Measurements from ENCODE around the gene OCIAD1. TPM values are rescaled to one million over a fixed set of nuclear protein-coding genes. Genes with fewer than 3 reads are reported as not detected.
"Not testable (repeated sequence)": the region's sequence is repeated elsewhere in the genome, so short reads cannot be mapped to it uniquely, and the experiment has no call there.

OCIAD1 gene
- total RNA-seq, 2 experiments from 2014 or later = 93.6 to 120 TPM

- Mint-ChIP-seq H3K36me3 (ENCODE audit: low read depth) (peaks cover 2% of the 10 kb centered on the region), H3K27ac (no peak overlapping the region), H3K4me3 (no peak overlapping the region), H3K9me3 (peaks cover 4% of the 10 kb centered on the region), H3K4me1 (no peaks in the 10 kb centered on the region), H3K27me3 (peaks cover 2% of the 10 kb centered on the region)
- DNase-seq = no peak
- POLR2A ChIA-PET = no interaction called here
- CTCF ChIA-PET = no interaction called here
These were observed 47.1 kb downstream of the OCIAD1 start for GRCh38 chr4:48877827-48878535.

DNA sequence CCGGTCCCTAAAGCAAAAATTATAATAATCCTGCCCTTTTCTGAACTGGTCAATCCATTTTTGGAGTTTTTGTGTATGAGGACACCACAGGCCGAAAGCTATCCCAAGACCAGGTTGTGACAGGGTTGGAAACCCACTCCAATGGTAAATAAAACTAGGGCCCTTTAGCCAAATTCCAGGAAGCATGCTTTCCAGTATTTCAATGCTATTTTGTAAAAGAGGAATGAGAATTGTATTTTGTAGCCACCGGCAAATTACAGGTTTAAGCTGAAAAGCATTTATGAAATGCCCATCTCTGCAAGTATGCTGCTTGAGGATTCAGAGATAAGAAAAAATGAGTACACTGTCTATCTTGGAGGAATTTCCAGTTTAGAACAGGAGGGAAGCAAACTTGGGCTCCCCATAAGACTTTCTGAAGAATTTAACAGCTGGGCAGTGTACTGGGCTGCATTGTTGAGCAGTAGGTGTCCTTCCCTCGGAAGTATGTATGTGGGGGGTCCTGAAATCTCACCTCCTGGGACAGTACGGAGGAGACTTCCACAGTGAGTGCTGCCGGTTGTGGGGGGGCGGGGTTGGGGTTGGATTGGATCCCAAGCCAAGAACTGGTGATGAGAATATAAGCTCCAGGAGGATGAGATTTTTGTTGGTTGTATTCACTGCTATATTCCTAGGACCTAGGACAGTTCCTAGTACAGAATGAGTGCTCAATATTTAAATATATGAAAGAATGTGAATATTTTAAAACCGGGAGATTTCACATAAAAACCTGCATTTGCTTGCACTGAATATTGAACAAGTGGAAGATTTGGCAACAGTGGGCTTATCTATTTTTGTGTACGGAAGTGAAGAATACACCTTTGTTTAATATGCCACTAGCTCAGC lies 48.9 kb downstream of the OCIAD1 start:
- Mint-ChIP-seq H3K4me1 (no peaks in the 10 kb centered on the region), H3K9me3 (peaks cover under 1% of the 10 kb centered on the region), H3K4me3 (no peak overlapping the region), H3K36me3 (ENCODE audit: low read depth) (peaks cover 5% of the 10 kb centered on the region), H3K27me3 (peaks cover 2% of the 10 kb centered on the region), H3K27ac (no peak overlapping the region)
- CTCF ChIA-PET = no interaction called here
- POLR2A ChIA-PET = no interaction called here
- DNase-seq = no peak

DNA sequence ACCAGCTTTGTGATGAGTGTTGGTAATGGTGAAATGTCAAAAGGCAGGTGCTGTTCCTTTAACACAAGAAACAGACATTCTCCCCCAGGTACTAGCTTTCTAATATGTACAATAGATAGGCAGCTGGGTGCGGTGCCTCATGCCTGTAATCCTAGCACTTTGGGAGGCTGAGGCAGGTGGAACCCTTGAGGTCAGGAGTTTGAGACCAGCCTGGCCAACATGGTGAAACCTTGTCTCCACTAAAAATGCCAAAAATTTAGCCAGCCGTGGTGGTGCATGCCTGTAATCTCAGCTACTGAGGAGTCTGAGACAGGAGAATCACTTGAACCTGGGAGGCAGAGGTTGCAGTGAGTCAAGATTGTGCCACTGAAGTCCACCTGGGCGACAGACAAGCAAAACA lies 50.8 kb downstream of the OCIAD1 start:
- CTCF ChIA-PET; H3K4me3 Mint-ChIP-seq; H3K9me3 Mint-ChIP-seq; H3K36me3 Mint-ChIP-seq (ENCODE audit: low read depth); H3K4me1 Mint-ChIP-seq; H3K27ac Mint-ChIP-seq; POLR2A ChIA-PET; DNase-seq; H3K27me3 Mint-ChIP-seq: not testable (repeated sequence)

DNA sequence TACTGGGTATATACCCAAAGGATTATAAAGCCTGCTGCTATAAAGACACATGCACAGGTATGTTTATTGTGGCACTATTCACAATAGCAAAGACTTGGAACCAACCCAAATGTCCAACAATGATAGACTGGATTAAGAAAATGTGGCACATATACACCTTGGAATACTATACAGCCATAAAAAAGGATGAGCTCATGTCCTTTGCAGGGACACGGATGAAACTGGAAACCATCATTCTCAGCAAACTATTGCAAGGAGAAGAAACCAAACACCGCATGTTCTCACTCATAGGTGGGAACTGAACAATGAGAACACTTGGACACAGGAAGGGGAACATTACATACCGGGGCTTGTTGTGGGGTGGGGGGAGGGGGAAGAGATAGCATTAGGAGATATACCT lies 58.9 kb downstream of the OCIAD1 start:
- DNase-seq, H3K27me3 Mint-ChIP-seq, H3K4me3 Mint-ChIP-seq, H3K4me1 Mint-ChIP-seq, CTCF ChIA-PET, POLR2A ChIA-PET, H3K27ac Mint-ChIP-seq: not testable (repeated sequence)
- H3K9me3 Mint-ChIP-seq = peaks cover 19% of the 10 kb centered on the region
- peaks cover 63% of the 10 kb centered on the region for H3K36me3 Mint-ChIP-seq (ENCODE audit: low read depth)

DNA sequence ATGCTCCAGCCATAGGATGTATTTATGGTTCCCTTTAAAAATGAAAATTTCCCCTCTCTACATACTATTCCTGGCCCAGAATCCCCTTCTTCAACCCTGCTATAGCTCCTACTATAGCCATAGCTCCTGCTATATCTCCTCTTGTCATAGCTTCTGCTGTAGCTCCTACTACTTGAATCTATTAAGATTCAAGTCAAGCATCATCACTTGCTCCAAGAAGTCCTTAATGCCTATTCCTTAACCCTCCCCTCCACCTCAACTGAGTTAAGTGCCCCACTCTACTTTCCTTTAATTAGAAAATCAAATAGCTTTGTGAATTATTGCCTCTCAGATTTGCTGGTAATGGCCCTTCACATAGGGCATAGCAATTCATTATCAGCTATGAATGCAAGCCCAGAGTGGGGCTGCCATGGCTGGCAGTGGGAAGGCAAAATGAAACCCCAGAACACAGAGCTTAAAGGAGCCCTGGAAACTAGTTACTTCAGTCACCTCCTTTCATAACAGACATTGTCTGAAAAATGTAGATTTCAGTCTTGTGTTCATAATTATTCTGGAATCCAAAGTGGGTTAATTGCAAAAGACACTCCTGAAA lies 60.2 kb downstream of the OCIAD1 start:
- H3K4me3 Mint-ChIP-seq = no peak overlapping the region
- peaks cover 76% of the 10 kb centered on the region for H3K36me3 Mint-ChIP-seq (ENCODE audit: low read depth)
- H3K4me1 Mint-ChIP-seq = peaks cover 4% of the 10 kb centered on the region
- CTCF ChIA-PET = interaction anchor here (1.2 kb wide), 1 partner anchor 15 kb away, joined by 3 read pairs; no protein-coding TSS in a partner anchor
- POLR2A ChIA-PET = no interaction called here
- H3K27me3 Mint-ChIP-seq = no peaks in the 10 kb centered on the region
- no peak overlapping the region for H3K27ac Mint-ChIP-seq
- no peak for DNase-seq
- H3K9me3 Mint-ChIP-seq = peaks cover 19% of the 10 kb centered on the region

GRCh38 chr4:48896845-48897244 lies 66.0 kb downstream of the OCIAD1 start:
- peaks cover 35% of the 10 kb centered on the region for H3K4me1 Mint-ChIP-seq
- H3K36me3 Mint-ChIP-seq (ENCODE audit: low read depth) = peaks cover 85% of the 10 kb centered on the region
- H3K4me3 Mint-ChIP-seq = no peak overlapping the region
- ChIA-PET CTCF (no interaction called here), POLR2A (no interaction called here)
- DNase-seq = no peak
- no peaks in the 10 kb centered on the region for H3K9me3 Mint-ChIP-seq
- H3K27ac Mint-ChIP-seq = no peak overlapping the region
- H3K27me3 Mint-ChIP-seq = no peaks in the 10 kb centered on the region

GRCh38 chr4:48898733-48899431 lies 68.0 kb downstream of the OCIAD1 start:
- H3K9me3 Mint-ChIP-seq = no peaks in the 10 kb centered on the region
- POLR2A ChIA-PET = no interaction called here

GRCh38 chr4:48899432-48899749 lies 68.5 kb downstream of the OCIAD1 start:
- H3K4me3 Mint-ChIP-seq = no peak overlapping the region
- H3K27ac Mint-ChIP-seq = peak overlapping the region; percentile 44
- peaks cover 47% of the 10 kb centered on the region for H3K4me1 Mint-ChIP-seq
- no peaks in the 10 kb centered on the region for H3K27me3 Mint-ChIP-seq
- H3K9me3 Mint-ChIP-seq = no peaks in the 10 kb centered on the region
- ChIA-PET CTCF (no interaction called here), POLR2A (no interaction called here)
- DNase-seq = no peak
- H3K36me3 Mint-ChIP-seq (ENCODE audit: low read depth) = peaks cover 81% of the 10 kb centered on the region

More at GRCh38 chr4:48898733-48899431, 68.0 kb downstream of the OCIAD1 start:
- H3K4me1 Mint-ChIP-seq = peaks cover 46% of the 10 kb centered on the region
- H3K27me3 Mint-ChIP-seq = no peaks in the 10 kb centered on the region
- DNase-seq = no peak
- H3K27ac Mint-ChIP-seq = peak overlapping the region; percentile 44
- H3K36me3 Mint-ChIP-seq (ENCODE audit: low read depth) = peaks cover 82% of the 10 kb centered on the region
- no peak overlapping the region for H3K4me3 Mint-ChIP-seq
- CTCF ChIA-PET = interaction anchor here (0.8 kb wide), 1 partner anchor 39 kb away, joined by 3 read pairs; no protein-coding TSS in a partner anchor

DNA sequence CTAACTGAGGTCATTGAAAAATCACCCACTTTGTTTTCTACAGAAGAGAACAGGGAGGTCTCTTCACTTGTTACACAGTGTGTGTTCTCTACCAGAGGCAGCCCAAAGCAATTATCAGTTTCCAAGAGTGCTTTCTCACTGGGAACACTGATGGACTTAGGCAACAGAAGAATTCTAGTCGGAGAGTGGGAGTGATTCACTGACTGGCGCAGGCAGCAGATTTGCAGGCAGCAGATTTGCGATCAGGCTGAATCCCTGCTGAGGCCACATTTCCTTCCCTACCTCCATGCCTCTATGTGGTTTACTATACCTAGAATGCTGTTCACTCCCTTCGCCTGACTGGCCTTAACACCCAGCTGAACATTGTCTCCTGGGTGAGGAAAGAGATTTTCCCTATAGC lies 69.1 kb downstream of the OCIAD1 start:
- no peaks in the 10 kb centered on the region for H3K27me3 Mint-ChIP-seq
- H3K9me3 Mint-ChIP-seq = no peaks in the 10 kb centered on the region
- H3K27ac Mint-ChIP-seq = peak overlapping the region; percentile 39
- peaks cover 82% of the 10 kb centered on the region for H3K36me3 Mint-ChIP-seq (ENCODE audit: low read depth)
- POLR2A ChIA-PET = no interaction called here
- H3K4me3 Mint-ChIP-seq = no peak overlapping the region
- no peak for DNase-seq
- CTCF ChIA-PET = interaction anchor here (0.5 to 0.7 kb wide), 2 partner anchors 15 to 343 kb away, joined by 4 to 5 read pairs; no protein-coding TSS in a partner anchor
- H3K4me1 Mint-ChIP-seq = peaks cover 50% of the 10 kb centered on the region

DNA sequence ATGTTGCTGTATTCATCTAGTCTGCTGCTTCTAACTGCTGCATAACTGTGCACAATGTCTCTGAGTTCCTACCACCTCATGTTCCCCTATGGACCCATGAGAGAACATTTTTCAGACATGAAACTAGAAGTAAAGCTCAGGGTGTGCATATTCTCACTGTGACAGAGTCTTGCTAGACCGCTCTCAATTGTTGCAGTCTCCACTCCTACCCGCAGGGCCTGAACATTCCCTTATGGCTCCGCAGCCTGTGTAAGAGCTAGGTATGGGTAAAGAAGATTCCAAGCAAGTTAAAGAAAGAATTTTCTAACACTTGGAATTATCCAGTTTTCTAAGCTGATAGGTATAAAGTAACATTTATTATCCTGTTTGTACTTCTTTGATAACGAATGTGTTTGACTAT lies 70.3 kb downstream of the OCIAD1 start:
- Mint-ChIP-seq H3K4me1 (peaks cover 58% of the 10 kb centered on the region), H3K4me3 (no peak overlapping the region)
- CTCF ChIA-PET = no interaction called here

DNA sequence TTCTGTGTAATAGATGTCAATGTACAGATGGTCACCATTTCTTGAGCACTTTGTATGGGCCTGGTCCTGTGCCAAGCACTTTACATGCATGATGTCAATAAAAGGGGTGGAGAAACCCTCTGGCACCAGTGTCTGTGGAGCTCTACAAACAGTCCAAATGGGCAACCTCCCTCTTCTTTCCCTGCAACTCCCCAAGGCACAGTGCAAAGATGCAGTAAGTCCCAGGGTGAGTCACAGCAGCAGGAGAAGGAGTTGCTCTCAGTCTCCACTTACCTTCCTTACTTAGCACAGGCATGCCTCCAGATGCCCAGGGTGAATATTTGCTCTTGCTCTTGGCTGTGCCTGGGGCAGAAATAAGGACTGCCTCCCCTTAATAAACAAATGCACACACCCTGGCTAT lies 71.4 kb downstream of the OCIAD1 start:
- H3K4me3 Mint-ChIP-seq = no peak overlapping the region
- no peak overlapping the region for H3K27ac Mint-ChIP-seq
- ChIA-PET CTCF (no interaction called here), POLR2A (no interaction called here)
- no peaks in the 10 kb centered on the region for H3K9me3 Mint-ChIP-seq
- H3K4me1 Mint-ChIP-seq = peaks cover 63% of the 10 kb centered on the region
- H3K36me3 Mint-ChIP-seq (ENCODE audit: low read depth) = peaks cover 70% of the 10 kb centered on the region
- DNase-seq = no peak
- H3K27me3 Mint-ChIP-seq = no peaks in the 10 kb centered on the region

More for the DNA sequence above, 70.3 kb downstream of the OCIAD1 start:
- Mint-ChIP-seq H3K36me3 (ENCODE audit: low read depth) (peaks cover 78% of the 10 kb centered on the region), H3K9me3 (no peaks in the 10 kb centered on the region), H3K27me3 (no peaks in the 10 kb centered on the region), H3K27ac (no peak overlapping the region)
- POLR2A ChIA-PET = no interaction called here
- DNase-seq = no peak

DNA sequence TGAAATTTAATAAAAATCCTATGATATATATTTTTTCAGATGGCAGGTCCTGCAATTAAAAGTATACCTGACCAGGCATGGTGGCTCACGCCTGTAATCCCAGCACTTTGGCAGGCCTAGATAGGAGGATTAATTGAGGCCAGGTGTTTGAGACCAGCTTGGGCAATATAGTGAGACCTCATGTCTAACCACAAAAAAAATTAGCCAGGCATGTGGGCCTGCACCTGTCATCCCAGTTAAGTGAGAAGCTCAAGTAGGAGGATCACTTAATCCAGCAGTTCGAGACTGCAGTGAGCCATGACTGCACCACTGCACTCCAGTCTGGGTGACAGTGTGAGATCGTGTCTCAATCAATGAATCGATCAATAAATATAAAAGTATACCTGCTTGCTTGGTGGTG lies 73.2 kb downstream of the OCIAD1 start:
- ChIA-PET CTCF (interaction anchor here (0.6 to 0.7 kb wide), 2 partner anchors 66 to 113 kb away, joined by 3 read pairs; no protein-coding TSS in a partner anchor), POLR2A (no interaction called here)
- Mint-ChIP-seq H3K9me3 (no peaks in the 10 kb centered on the region), H3K27ac (no peak overlapping the region), H3K4me3 (no peak overlapping the region), H3K36me3 (ENCODE audit: low read depth) (peaks cover 53% of the 10 kb centered on the region), H3K4me1 (peaks cover 61% of the 10 kb centered on the region), H3K27me3 (no peaks in the 10 kb centered on the region)
- no peak for DNase-seq
